ENCODE results near the gene LGALS12.
A peak's percentile ranks its signal among the peaks of the same experiment; 100 is the strongest.

Gene LGALS12, protein sequence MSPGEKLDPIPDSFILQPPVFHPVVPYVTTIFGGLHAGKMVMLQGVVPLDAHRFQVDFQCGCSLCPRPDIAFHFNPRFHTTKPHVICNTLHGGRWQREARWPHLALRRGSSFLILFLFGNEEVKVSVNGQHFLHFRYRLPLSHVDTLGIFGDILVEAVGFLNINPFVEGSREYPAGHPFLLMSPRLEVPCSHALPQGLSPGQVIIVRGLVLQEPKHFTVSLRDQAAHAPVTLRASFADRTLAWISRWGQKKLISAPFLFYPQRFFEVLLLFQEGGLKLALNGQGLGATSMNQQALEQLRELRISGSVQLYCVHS

DNA sequence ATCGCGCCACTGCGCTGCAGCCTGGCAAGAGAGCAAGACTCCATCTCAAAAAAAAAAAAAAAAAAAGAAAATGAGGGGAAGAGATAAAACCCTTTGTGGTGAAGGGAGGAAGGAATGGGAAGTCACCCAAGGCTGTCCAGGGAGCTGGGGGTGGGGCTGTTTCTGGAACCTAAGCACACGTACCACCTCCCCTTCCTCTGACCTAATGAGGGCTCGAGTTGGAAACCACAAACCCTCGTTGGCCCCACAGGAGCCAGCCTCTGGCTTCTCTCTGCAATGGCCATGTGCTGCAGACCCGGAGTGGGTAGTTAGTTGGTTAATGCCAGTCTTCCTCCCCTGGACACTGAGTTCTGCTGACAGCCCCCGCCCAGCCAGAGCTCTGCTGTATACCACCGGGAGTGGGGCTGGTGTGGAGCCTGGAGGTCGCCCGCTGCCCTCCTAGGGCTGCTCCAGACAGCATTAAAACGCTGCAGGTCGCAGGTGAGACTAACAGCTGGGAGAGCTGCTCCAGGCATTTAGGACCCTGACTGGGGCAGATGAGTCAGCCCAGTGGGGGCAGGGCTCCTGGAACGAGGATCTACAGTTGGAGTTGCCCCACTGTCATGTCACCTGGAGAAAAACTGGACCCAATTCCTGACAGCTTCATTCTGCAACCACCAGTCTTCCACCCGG, at the start of gene LGALS12:
Gene LGALS12 (plus strand): TSS at position 228 of the 672 bp plus-strand sequence. CDS start 375 bp downstream, at position 603.
- DNase-seq, result no peak

DNA sequence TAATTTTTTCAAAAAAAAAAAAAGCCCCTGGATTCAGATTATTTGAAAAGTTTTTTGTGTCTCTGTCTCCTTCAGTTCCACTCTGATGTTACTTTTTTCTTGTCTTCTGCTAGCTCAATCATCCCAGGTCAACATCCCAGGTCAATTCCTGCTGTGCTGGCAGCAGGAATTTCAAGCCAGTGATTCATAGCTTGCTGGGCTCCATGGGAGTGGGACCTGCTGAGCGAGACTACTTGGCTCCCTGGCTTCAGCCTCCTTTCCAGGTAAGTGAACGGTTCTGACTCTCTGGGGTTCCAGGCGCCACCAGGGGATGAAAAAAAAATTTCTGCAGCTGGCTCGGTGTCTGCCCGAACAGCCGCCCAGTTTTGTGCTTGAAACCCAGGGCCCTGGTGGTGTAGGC, 46.3 kb upstream of the LGALS12 start:
- no peak for DNase-seq

DNA sequence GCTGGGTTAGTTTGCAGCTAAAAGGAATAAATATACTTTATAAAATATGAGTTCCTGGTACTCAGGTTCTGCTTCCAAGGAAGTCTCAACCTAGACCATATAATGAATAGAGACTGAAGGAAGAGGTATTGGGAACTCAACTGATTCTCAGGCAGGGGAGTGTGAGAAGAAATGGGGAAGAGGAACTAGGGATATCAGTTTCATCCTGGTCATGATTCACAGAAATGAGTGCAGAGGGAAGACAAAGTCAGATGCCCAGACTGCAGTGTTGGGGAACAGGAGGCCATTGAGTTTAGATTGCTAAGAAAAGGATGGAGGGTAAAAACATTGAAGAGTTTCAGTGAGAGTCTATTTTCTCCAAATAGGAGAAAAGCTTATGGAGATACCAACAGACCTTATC, 43.7 kb upstream of the LGALS12 start:
- DNase-seq, result no peak

DNA sequence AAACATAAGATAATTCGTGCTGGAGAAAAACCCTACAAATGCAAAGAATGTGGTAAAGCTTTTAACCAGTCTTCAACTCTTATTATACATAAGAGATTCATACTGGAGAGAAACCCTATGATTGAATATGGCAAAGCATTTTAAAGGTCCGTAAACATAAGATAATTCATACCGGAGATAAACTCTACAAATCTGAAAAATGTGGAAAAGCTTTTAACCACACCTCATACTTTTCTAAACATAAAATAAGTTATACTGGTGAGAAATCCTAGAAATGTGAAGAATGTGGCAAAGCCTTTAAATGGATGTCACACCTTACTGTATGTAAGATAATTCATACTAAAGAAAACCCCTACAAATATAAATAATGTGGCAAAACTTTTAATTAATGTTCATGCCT, 35.6 kb upstream of the LGALS12 start:
- DNase-seq, result no peak

DNA sequence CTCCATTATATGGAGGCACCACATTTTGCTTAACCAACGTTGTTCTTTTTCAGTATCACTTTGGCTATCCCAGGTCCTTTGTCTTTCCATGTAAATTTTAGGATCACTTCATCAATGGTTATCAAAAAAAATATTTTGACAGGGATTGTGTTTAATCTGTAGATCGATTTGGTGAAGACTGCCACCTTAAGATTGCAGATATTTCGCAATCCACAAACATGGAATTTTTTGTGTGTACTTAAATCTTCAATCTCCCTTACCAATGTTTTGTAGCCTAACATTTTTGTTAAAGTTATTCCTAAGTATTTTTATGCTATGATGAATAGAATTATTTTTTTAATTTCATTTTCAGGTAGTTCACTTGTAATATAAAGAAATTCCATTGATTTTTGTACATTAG, 33.5 kb upstream of the LGALS12 start:
- no peak for DNase-seq

DNA sequence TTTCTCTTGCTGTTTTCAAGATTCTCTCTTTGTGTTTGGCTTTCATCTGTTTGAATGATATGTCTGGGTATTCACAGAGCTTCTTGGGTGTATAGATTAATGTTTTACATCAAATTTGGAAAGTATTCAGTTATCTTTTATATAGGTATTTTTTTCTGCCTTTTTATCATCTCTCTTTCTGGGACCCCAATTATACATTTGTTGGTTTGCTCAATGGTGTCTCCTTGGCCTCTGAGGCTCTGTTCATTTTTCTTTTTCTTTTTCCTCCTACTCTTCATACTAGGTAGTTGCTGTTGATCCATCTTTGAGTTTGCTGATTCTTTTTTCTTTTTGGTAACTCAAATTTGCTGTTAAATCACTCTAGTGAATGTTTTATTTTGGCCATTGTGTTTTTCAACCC, 29.3 kb upstream of the LGALS12 start:
- no peak for DNase-seq

DNA sequence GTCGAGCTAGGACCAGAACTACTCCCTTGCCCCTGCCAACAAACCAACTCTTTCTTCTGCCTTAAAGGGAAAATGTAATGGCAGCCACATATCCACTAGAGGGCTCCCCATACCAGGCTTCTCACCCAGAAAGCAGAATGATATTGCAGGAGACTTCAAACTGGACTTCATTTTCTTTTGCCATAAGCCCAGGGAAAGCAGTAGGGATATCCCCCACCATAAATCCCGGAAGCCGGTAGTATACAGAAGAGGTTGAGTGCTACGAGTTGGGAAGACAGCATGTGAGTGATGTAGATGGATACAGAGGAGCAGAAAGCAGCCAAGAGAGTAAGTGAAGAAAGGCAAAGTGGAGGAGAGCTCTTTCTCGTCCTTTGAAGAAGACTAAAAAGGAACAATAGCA, 27.0 kb upstream of the LGALS12 start:
- peak; percentile 26 for DNase-seq

DNA sequence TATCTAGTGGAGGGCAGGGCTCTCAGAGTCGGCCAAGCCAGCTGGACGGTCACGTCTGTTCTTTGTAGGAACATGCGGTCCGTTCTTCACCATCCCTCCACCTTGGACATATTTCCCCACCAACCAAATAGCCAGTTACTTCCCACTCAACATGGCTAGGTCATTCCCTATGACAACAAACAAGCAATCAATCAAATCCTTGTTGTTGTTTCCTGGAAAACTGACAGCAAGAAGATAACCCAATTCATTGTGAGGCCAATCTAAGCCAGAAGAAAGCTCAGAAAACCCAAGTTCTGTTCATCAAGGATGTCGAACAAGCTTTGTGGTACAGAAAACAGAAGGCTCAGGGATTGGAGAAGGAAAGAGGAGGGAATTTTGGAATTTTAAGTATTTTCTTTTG, 25.8 kb upstream of the LGALS12 start:
- DNase-seq, result no peak

DNA sequence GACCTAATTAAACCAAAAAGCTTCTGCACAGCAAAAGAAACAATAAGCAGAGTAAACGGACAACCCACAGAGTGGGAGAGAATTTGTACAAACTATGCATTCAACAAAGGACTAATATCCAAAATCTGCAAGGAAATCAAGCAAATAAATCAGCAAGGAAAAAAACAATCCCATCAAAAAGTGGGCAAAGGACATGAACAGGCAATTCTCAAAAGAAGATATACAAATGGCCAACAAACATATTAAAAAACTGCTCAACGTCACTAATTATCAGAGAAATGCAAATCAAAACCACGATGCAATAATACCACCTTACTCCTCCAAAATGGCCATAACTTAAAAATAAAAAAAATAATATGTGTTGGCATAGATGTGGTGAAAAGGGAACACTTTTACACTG, 20.1 kb upstream of the LGALS12 start:
- DNase-seq, result no peak

DNA sequence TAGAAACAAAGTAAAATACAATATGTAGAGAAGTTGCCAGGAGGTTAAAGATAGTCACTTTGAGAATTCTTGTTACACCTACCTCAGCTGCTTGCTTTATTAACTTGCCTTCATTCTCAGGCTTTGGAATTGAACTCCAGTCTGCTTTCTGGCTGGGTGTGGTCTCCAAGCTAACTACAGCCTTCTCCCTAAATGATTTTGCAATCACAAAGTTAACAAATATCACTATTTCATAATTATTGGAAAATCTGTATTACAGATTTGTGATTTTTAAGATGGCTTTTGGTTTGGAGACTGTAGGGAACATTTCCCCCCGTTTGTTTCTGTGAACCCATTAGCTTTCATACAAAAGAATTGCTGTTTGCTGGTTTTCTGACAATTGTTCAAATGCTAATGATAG, 17.1 kb upstream of the LGALS12 start:
- DNase-seq, result no peak

DNA sequence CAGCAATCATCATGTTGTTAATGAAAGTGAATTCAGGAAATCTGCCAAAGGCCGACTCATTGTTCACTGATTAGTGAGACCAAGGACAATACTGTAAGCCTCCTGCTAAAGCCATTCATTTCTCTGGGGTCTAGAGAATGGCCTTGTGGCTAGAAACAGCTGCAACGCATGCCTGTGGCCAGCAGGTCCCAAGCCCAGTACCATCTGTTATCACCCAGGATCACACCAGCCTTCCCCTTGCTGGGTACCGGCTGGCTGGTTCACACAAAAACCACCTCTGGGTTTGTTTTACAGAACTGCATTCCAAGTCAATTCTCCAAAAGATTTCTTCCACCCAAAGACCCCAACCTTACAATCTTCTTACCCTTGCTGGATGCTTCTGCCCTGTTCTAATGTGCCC, 16.0 kb upstream of the LGALS12 start:
- DNase-seq, result no peak

DNA sequence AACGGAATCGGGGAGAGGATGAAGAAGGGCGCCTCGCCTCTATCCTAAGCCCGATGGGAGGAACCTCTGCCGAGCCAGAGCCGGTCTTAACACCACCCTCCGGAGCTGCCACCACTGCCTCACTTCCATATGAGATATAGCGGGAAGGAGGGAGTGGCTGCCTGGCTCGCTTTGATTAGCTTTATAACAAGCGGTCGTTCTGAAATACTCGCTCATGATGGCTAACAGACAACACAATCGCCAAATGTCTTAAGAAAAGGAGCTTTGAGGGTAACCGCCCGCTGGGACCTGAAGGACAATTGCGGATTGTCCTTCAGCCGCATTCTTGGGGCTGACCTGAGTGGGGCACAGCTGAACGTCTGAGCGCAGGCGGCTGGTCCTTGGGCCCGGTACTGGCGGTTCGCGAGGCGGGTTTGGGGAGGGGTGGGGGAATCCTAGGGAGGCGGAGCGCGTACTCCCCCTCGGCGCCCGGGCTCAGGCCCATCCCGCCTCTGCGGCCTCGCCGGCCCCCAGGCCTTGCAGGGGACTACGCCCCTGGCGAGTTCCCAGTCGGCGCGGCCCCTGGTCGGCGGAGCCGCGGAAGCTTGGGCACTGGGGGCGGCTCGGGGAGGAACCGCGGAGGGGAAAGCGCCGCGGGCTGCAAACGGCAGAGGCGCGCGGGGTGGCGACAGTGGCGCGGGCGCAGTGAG, 15.2 kb upstream of the LGALS12 start, which contains the start of gene PLAAT5:
Gene PLAAT5 (minus strand): TSS at position 617 of the 689 bp plus-strand sequence. CDS start 133 bp downstream, at position 484.
- DNase-seq, result peak; percentile 22

DNA sequence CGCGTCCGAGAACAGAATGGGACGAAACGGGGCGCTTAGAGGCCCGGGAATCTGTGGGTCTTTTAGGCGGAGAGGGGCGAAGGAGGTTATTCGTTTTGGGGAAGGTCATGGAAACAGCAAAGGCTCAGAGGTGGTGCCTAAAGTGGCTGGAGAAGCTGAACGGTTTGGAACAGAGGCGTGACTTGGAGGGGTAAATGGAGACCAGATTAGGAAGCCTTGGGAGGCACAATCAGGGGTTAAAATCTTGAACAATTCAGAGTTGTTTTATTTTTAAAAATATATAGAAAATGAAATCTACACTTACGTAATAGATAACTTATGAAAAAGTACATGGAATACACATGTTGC, 14.7 kb upstream of the LGALS12 start:
- no peak for DNase-seq

DNA sequence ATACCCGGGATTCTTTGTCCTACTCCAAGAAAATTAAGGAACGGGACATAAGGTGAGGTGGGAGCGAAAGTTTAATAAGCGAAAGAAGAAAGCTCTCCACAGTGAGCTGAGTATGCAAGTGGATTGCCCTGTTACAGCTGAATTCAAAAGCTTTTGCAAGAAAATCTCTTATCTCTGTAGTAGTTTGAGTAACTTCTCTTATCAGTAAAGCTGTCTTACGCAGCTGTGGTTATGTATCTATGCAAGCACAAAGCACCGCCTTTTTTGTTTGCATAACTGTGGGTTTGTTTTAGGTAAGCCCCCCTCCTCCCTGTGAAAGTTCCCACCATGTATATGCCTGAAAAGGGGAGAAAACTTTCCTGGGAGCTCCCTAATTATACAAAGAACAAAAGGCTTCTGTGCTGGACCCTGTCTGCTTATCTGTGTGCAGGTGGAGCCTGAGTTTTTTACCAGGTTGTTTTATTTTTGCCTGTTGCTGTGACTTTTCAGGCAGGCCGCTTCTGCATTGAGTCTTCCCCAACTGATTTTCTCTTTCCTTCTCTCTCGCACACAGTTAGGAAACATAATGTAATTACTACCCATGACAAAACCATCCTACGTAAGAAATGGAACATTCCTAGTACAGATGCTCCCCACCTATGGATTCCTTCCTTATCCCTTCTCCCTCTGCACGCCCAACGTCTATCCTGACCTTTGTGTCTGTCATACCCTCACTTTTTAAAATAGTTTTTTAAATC, 14.1 kb upstream of the LGALS12 start:
- DNase-seq, result no peak

DNA sequence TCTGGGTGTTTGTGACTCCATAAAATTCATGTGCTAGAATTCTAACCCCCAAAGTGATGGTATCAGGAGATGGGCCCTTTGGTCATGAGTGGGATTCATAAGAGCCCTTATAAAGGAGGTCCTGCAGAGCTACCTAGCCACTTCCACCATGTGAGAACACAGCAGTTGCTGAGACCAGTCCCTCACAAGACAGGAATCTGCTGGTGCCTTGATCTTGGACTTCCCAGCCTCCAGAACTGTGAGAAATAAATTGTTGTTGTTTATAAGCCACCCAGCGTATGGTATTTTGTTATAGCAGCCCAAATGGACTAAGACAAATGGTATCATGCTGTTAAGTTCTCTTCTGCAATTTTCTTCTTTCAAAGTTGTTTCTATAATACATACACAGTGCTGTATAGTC, 13.4 kb upstream of the LGALS12 start:
- DNase-seq, result no peak

DNA sequence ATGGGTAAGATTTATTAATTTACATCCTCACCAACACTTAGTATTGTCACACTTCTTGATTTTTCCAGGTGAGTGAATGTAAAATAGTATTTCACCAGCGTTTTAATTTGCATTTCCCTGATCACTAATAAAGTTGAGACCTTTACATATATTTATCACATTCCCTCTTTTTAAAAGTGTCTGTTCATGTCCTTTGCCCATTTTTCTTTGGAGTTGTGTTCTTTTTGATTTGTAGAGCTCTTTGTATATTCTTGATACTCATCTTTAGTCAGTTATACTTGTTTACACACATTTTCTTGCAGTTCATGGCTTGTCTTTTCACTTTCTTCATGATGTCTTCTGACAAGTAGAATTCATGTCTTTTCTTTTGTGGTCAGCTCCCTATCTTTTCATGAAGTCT, 12.8 kb upstream of the LGALS12 start:
- DNase-seq, result no peak

DNA sequence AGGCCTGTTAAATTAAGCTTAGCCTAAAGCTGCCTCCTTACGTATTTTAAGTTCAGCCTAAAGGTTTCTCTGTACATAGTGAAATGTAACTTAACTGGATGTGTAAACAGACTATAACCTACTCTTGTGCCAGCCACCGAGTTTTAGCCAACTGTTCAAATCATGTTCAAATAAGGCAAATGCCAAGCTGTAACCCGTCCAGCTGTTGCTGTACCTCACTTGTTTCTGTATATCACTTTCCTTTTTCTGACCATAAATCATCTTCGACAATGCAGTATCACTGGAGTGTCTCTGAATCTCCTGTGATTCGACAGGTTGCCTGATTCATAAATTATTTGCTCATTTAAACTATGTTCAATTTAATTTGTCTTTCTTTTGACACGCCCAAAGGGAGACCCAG, 10.9 kb upstream of the LGALS12 start:
- DNase-seq, result no peak

DNA sequence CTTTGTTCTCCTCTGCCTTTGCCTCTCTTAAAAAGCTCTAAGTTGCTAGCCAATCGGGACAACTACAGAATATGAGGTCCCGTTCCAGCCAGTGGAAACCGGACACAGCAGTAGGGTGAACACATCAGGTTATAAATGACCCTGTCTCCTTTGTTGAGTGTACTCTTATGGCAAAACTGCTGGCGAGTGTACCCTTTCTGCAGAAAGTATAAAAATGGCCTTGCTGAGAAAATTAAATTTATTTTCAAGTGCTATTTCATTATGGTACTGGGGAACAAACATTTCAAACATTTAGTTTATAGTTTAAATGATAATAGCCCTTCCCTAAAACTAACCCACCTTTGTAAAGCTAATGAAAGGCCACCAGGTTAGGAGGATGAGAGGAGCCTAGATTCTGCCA, 6.0 kb upstream of the LGALS12 start:
- DNase-seq, result no peak

DNA sequence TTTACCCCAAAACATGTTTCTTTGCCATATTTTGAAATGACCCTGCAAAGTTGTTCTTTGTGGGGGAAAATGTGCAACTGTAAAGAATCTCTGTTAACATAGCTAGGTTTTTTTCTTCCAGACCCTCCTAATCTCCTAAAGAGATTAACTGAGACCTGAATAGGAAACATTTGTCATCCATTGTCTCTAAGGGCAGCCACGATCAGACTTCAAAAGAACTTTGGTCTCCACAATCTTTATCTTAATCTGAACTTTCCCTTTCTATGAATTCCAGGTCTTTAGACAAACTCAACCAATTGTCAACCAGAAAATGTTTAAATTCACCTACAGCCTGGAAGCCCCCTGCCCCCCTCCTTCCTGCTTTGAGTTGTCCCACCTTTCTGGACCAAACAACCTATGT, 4.6 kb upstream of the LGALS12 start:
- no peak for DNase-seq

DNA sequence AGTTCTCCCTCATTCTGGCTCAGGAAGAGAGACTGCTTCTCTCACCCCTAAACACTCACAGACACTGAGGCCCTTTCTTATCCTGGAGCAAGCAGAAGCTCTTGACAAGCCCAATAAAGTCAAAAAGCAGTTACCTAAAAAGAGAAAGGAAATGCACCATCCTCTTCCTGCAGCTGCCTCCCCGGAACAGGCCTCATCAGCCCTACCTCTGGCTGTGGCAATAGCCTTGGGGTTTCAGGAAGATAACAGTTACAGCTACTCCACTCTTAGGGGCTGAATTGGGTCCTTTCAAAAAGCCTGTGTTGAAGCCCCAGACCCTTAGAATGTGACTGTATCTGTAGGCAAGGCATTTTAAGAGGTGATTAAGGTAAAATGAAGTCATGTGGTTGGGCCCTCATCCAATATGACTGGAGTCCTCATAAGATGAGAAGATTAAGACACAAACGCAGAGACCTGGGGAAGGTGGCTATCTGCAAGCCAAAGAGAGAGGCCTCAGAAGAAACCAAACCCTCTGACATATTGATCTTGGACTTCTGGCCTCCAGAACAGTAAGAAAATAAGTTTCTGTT, 3.5 kb upstream of the LGALS12 start:
- DNase-seq, result no peak

DNA sequence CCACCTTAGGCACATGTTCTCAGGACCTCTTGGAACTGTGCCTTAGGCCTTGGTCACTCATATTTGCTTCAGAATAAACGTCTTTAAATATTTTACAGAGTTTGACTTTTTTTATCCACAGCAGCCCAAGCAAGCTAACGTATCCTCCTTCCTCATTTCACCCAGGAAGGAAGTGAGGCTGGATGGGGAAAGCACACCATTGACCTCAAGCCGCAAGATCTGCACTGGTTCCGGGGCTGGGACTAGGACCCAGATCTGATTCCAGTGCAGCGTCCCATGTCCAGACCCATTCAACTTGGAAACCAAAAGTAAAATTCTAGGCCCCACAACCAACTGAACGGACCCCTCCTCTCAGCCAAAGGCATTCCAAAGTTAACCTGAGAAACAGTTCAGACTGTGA, 2.4 kb upstream of the LGALS12 start:
- no peak for DNase-seq

DNA sequence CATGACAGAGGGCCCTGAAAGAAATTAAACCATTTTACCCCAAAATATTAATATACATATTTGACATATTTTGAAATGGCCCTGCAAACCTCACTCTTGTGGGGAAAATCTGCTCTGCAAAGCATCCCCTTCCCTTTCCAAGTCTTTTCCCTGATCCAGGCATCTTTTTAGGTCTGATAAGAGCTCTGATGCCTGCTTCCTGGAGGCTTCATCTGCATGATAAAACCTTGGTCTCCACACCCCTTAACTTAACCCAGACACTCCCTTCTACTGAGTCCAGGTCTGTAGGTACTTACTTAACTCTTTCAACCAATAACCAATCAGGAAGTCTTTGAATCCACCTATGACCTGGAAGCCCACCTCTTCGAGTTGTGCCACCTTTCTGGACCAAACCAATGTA, 1.8 kb upstream of the LGALS12 start:
- DNase-seq, result no peak

DNA sequence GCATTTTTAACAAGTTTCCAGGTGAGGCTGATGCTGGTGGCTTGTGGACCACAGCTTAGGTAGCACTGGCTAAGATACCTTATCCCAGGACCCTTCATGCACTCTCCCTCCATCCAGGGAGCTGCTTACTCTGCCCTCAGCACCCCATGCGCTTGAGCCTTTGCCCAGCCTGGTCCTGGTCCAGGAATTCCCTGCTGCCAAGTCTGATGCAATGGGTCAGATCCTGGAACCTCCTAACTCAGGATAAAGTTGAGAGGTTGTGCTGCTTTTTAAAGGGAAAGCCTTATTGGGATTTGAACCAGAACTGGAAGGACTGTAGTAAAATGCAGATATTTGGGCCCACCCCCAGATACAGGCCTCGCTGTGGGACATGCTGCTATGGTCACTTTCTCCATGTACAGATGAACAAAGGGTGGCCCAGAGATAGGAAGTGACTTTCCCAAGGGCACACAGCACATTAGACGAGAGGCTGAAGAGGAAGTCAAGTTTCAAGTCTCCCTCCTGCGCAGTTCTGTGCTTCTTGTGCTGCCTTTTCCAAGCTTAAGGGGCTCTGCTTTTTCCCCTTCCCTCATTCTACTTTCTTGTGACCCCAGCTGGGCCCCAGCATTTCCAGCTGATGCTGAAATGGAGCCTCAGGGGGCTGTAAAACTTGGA, 824 bp upstream of the LGALS12 start:
- DNase-seq, result no peak
